ENCODE data around the gene MTMR12. TPM values are rescaled to one million over a fixed set of nuclear protein-coding genes. Genes with fewer than 3 reads are reported as not detected.

MTMR12 gene
- total and polyA plus RNA-seq, 2 experiments from 2014 or later: 18.3 to 51.6 TPM

GRCh38 chr5:32233696-32234447, 78.9 kb downstream of the MTMR12 start (continued):
- TF ChIP-seq REST (IDR thresholded peaks at IDR 0.05; ENCODE audit: unreplicated experiment) (no peak), EZH2 (IDR thresholded peaks at IDR 0.05; ENCODE audit: low read depth, unreplicated experiment) (no peak), EZH2phosphoT487 (IDR thresholded peaks at IDR 0.05; ENCODE audit: unreplicated experiment) (no peak), POLR2AphosphoS5 (IDR thresholded peaks at IDR 0.05; ENCODE audit: low read depth) (no peak)
- TF ChIP-seq, protein P1, sequence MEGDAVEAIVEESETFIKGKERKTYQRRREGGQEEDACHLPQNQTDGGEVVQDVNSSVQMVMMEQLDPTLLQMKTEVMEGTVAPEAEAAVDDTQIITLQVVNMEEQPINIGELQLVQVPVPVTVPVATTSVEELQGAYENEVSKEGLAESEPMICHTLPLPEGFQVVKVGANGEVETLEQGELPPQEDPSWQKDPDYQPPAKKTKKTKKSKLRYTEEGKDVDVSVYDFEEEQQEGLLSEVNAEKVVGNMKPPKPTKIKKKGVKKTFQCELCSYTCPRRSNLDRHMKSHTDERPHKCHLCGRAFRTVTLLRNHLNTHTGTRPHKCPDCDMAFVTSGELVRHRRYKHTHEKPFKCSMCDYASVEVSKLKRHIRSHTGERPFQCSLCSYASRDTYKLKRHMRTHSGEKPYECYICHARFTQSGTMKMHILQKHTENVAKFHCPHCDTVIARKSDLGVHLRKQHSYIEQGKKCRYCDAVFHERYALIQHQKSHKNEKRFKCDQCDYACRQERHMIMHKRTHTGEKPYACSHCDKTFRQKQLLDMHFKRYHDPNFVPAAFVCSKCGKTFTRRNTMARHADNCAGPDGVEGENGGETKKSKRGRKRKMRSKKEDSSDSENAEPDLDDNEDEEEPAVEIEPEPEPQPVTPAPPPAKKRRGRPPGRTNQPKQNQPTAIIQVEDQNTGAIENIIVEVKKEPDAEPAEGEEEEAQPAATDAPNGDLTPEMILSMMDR (conservative IDR thresholded peaks at IDR 0.05; ENCODE audit: low read depth in 2 of 2): no peak

DNA sequence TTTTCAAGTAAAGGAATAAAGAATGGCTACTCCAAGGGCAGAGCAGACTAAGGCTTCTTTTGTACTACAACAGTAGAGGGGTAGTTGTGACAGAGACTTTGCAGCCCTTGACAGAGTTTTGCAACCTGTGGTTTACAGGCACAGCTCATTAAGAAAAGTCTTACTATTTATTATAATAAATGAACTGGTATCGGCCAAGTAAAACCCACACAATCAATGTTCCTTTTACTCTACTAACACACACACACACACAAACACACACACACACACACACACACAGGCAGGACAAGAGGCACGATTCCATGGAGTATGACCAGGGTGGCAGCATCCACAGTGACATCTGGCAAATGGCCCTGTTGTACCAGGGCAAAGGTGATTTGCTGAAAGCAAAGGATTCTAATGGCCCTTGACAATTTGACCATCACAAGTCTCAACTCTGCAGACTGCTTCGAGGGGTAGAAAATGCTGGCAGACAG, 79.5 kb downstream of the MTMR12 start:
- Histone ChIP-seq H3K27ac (ENCODE audit: low read depth) (peak overlapping the region; percentile 50; the same call in 1 of the 2 replicates), H3K9me2 (ENCODE audit: insufficient read depth) (no peaks in the 10 kb centered on the region), H3K4me3 (no peak overlapping the region), H4K20me1 (replicated peaks; ENCODE audit: insufficient read depth) (no peaks in the 10 kb centered on the region; the same call in 1 of the 2 replicates), H3F3A (replicated peaks; ENCODE audit: low read depth) (peaks cover 6% of the 10 kb centered on the region; the same call in 1 of the 2 replicates), H3K4me1 (ENCODE audit: insufficient read depth) (no peaks in the 10 kb centered on the region), H3K4me2 (no peak overlapping the region), H3K79me2 (replicated peaks; ENCODE audit: insufficient read depth) (no peaks in the 10 kb centered on the region), H3K36me3 (ENCODE audit: insufficient read depth) (peaks cover 8% of the 10 kb centered on the region), H3K27me3 (ENCODE audit: insufficient read depth) (no peaks in the 10 kb centered on the region), H2AFZ (no peak overlapping the region)
- Mint-ChIP-seq H3K27me3 (ENCODE audit: insufficient read depth, low read depth, poor library complexity) (peaks cover 8% of the 10 kb centered on the region), H3K9me3 (no peaks in the 10 kb centered on the region), H3K27ac (peak overlapping the region; percentile 36; the same call in 1 of the 2 replicates), H3K4me1 (peaks cover 7% of the 10 kb centered on the region), H3K36me3 (ENCODE audit: low read depth) (peaks cover 59% of the 10 kb centered on the region), H3K4me3 (no peak overlapping the region)
- ATAC-seq (no peak), DNase-seq (ENCODE audit: low spot score) (no peak)
- TF ChIP-seq NANOG (IDR thresholded peaks at IDR 0.05; ENCODE audit: borderline replicate concordance) (no peak), POLR2AphosphoS5 (IDR thresholded peaks at IDR 0.05; ENCODE audit: low read depth) (no peak), EZH2phosphoT487 (IDR thresholded peaks at IDR 0.05; ENCODE audit: unreplicated experiment) (no peak), STAT1 (IDR thresholded peaks at IDR 0.05; ENCODE audit: unreplicated experiment) (no peak), ZNF114 (CRISPR knock-in tag; IDR thresholded peaks at IDR 0.05) (no peak), JUNB (IDR thresholded peaks at IDR 0.05; ENCODE audit: unreplicated experiment) (no peak), CREB1 (CRISPR knock-in tag; IDR thresholded peaks at IDR 0.05; ENCODE audit: low read depth) (no peak), EZH2 (IDR thresholded peaks at IDR 0.05; ENCODE audit: low read depth, unreplicated experiment) (no peak), REST (IDR thresholded peaks at IDR 0.05; ENCODE audit: unreplicated experiment) (no peak), ZNF331 (CRISPR knock-in tag; IDR thresholded peaks at IDR 0.05; ENCODE audit: low read depth) (no peak)
- TF ChIP-seq, protein P1 (conservative IDR thresholded peaks at IDR 0.05; ENCODE audit: low read depth in 2 of 2): no peak
- TF ChIP-seq, protein P2, sequence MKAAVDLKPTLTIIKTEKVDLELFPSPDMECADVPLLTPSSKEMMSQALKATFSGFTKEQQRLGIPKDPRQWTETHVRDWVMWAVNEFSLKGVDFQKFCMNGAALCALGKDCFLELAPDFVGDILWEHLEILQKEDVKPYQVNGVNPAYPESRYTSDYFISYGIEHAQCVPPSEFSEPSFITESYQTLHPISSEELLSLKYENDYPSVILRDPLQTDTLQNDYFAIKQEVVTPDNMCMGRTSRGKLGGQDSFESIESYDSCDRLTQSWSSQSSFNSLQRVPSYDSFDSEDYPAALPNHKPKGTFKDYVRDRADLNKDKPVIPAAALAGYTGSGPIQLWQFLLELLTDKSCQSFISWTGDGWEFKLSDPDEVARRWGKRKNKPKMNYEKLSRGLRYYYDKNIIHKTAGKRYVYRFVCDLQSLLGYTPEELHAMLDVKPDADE (IDR thresholded peaks at IDR 0.05): no peak

All from GM23338 (cell line).